ENCODE data around the gene LMF1. TPM values are rescaled to one million over a fixed set of nuclear protein-coding genes. Genes with fewer than 3 reads are reported as not detected.

LMF1 gene
- total and polyA plus RNA-seq, 2 of the 4 experiments (the other 2 are of a cell fraction), result 7.7 to 13.1 TPM

- POLR2A ChIA-PET (ENCODE audit: unreplicated experiment), result no interaction called here
- H4K91ac ChIP-seq (ENCODE audit: insufficient read depth, low read depth, low read length), result no peak overlapping the region
- intact Hi-C loops (cut with micrococcal nuclease), result no loop called here
- 71% methylated on average over 16 of the region's 33 CpGs; no CpG with 5 or more reads in 1 of the 2 experiments for WGBS, 2 experiments (ENCODE audit: extremely low coverage in 2 of 2, insufficient read length in 1 of 2)
- H3K9me3 ChIP-seq (ENCODE audit: control insufficient read depth, insufficient read depth, low read length), result peaks cover 9% of the 10 kb centered on the region
- DNase-seq (no peak), ATAC-seq (ENCODE audit: low read depth) (no peak)
- no peak overlapping the region for H3K18ac ChIP-seq (ENCODE audit: low read depth, low read length)
- H2BK120ac ChIP-seq (ENCODE audit: low read depth, low read length), result no peak overlapping the region
- no peak overlapping the region for H2BK15ac ChIP-seq (ENCODE audit: low read depth, low read length)
- H3K4ac ChIP-seq (ENCODE audit: low read depth, low read length), result no peak overlapping the region
- no peak overlapping the region for H3K4me2 ChIP-seq (ENCODE audit: low read depth, low read length)
- H2AK5ac ChIP-seq (ENCODE audit: low read depth, low read length), result no peak overlapping the region
- no peaks in the 10 kb centered on the region for H3K36me3 ChIP-seq (ENCODE audit: control insufficient read depth, insufficient read depth, low read length)
- no peak overlapping the region for H3K56ac ChIP-seq (ENCODE audit: extremely low read depth, insufficient read depth, low read length)
- H4K5ac ChIP-seq (ENCODE audit: low read depth, low read length), result no peak overlapping the region
- no peaks in the 10 kb centered on the region for H3K9me1 ChIP-seq (ENCODE audit: insufficient read depth, low read length)
- no peaks in the 10 kb centered on the region for H3K4me1 ChIP-seq (ENCODE audit: control insufficient read depth, insufficient read depth, low read length)
- H3K14ac ChIP-seq (replicated peaks; ENCODE audit: low read depth, low read length), result no peak overlapping the region
- H3K23ac ChIP-seq (ENCODE audit: low read depth, low read length), result no peak overlapping the region
- H2AK9ac ChIP-seq (replicated peaks; ENCODE audit: low read depth, low read length, poor library complexity), result peak overlapping the region; percentile 24
- no peak overlapping the region for H3K9ac ChIP-seq (ENCODE audit: low read depth, low read length)
- no peak overlapping the region for H4K8ac ChIP-seq (ENCODE audit: low read depth in 2 of 2, low read length in 2 of 2)
- no TSS peak for BruUV-seq (replicated peaks)
- CTCF ChIA-PET, result no interaction called here
- H2BK20ac ChIP-seq (ENCODE audit: low read depth, low read length), result no peak overlapping the region
- no peak overlapping the region for H2BK5ac ChIP-seq (ENCODE audit: low read depth, low read length, poor library complexity, severe bottlenecking)
- dilution Hi-C loops (cut with HindIII; ENCODE audit: low sequenced_read_pairs, unreplicated experiment), result no loop called here
- no peaks in the 10 kb centered on the region; the same call in 1 of the 2 replicates for H3K27me3 ChIP-seq (ENCODE audit: control insufficient read depth, insufficient read depth, low read length)
- H3K27ac ChIP-seq (ENCODE audit: insufficient read depth, low read length), result no peak overlapping the region
- H2AFZ ChIP-seq (replicated peaks; ENCODE audit: low read length, poor library complexity), result no peak overlapping the region
- H4K20me1 ChIP-seq (ENCODE audit: insufficient read depth, low read length), result no peaks in the 10 kb centered on the region
- H3K4me3 ChIP-seq (ENCODE audit: insufficient read depth, low read depth, low read length), result no peak overlapping the region
- in situ Hi-C loops (cut with MboI; ENCODE audit: low sequenced_read_pairs), result no loop called here
- no peaks in the 10 kb centered on the region for H3K79me1 ChIP-seq (ENCODE audit: low read depth in 1 of 2, low read length in 2 of 2)
- TF ChIP-seq CEBPB (IDR thresholded peaks at IDR 0.05; ENCODE audit: low read depth, low read length) (no peak), MAFK (IDR thresholded peaks at IDR 0.05; ENCODE audit: low read depth, low read length) (no peak), FOS (IDR thresholded peaks at IDR 0.05; ENCODE audit: low read depth, low read length) (no peak), RCOR1 (IDR thresholded peaks at IDR 0.05; ENCODE audit: insufficient replicate concordance, low read length) (no peak), RFX5 (IDR thresholded peaks at IDR 0.05; ENCODE audit: low read depth, low read length) (no peak), BHLHE40 (IDR thresholded peaks at IDR 0.05; ENCODE audit: low read depth, low read length) (no peak), MAZ (IDR thresholded peaks at IDR 0.05; ENCODE audit: borderline replicate concordance, low read depth, low read length) (no peak), POLR2A (IDR thresholded peaks at IDR 0.05; ENCODE audit: low read depth, low read length) (no peak), RAD21 (IDR thresholded peaks at IDR 0.05; ENCODE audit: low read length) (no peak), CTCF (conservative IDR thresholded peaks at IDR 0.05; ENCODE audit: low read depth, low read length) (no peak), SMC3 (IDR thresholded peaks at IDR 0.05; ENCODE audit: low read depth, low read length) (no peak), CHD1 (IDR thresholded peaks at IDR 0.05; ENCODE audit: low read depth, low read length) (no peak), NFE2L2 (IDR thresholded peaks at IDR 0.05; ENCODE audit: low read depth, low read length) (no peak), ELK1 (IDR thresholded peaks at IDR 0.05; ENCODE audit: borderline replicate concordance, low read depth, low read length) (no peak)
- TF ChIP-seq, protein P1, sequence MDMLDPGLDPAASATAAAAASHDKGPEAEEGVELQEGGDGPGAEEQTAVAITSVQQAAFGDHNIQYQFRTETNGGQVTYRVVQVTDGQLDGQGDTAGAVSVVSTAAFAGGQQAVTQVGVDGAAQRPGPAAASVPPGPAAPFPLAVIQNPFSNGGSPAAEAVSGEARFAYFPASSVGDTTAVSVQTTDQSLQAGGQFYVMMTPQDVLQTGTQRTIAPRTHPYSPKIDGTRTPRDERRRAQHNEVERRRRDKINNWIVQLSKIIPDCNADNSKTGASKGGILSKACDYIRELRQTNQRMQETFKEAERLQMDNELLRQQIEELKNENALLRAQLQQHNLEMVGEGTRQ (IDR thresholded peaks at IDR 0.05; ENCODE audit: low read depth, low read length), result no peak
Observed at GRCh38 chr16:842711-843560, 127.8 kb downstream of the LMF1 start.
